ENCODE results near the gene CSNK1G2.

The CSNK1G2 gene

GRCh38 chr19:1954532-1954933, 13.6 kb downstream of the CSNK1G2 start:
- no peak for TF ChIP-seq L3MBTL2 (conservative IDR thresholded peaks at IDR 0.05)
- no peak for TF ChIP-seq SP1 (IDR thresholded peaks at IDR 0.05)
- ChIA-PET CTCF (no interaction called here), POLR2A (no interaction called here)
- no peak for DNase-seq (ENCODE audit: extremely low spot score)

DNA sequence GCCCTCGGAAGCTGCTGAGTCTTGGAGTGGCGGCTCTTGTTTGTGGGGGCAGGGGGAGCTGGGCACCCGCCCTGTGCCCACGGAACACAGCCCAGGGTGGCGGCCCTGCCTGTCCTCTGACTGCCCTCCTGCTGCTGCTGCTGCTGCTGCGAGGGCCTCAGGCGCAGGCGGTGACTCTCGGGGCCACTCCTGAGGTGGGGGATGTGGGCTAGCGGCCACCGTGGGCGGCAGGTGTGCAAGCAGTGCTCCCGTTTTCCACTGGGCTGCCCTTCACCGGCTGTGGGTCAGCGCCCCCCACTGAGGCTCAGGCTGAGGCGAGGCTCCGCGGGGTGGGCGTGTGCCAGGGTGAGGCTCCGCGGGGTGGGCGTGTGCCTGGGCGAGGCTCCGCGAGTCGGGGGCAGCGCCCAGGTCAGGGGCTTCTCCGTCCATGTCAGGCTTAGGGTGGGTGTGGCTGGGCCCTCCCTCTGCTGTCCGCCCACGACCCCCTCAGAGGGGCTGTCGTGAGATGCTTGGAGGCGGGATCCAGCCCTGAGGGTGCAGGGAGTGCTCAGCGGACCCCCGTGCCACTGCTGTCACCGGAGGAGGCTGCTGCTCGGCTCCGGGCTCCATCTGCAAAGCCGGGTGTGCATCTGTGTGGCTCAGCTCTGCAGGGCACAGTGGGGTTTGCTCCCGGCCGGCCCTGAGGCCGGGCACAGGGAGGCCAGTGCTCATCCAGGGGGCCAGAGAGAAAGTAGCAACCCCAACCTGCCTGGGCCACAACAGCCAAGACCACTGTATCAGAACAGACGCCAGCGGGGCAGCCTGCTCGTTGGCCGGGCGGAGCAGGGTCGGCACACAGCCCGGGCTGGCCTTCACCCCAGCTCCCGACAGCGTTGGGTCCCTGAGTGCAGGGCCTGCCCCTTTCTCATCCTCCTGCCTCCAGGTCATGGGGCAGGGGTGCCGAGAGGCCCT, 14.5 kb downstream of the CSNK1G2 start:
- ChIA-PET CTCF (no interaction called here), POLR2A (no interaction called here)
- TF ChIP-seq ELF4 (IDR thresholded peaks at IDR 0.05) (no peak), BHLHE40 (IDR thresholded peaks at IDR 0.05; ENCODE audit: borderline replicate concordance) (no peak), LEF1 (IDR thresholded peaks at IDR 0.05; ENCODE audit: borderline replicate concordance) (no peak)
- DNase-seq (ENCODE audit: extremely low spot score): no peak

GRCh38 chr19:1956122-1956494, 15.1 kb downstream of the CSNK1G2 start:
- DNase-seq (ENCODE audit: extremely low spot score): no peak
- TF ChIP-seq TARDBP (IDR thresholded peaks at IDR 0.05) (no peak), FOXM1 (IDR thresholded peaks at IDR 0.05; ENCODE audit: borderline replicate concordance) (no peak), FOXA1 (IDR thresholded peaks at IDR 0.05) (no peak), CTBP1 (IDR thresholded peaks at IDR 0.05; ENCODE audit: borderline replicate concordance) (no peak), ELF4 (IDR thresholded peaks at IDR 0.05) (no peak), PKNOX1 (IDR thresholded peaks at IDR 0.05) (no peak), NFRKB (IDR thresholded peaks at IDR 0.05) (no peak), SP1 (IDR thresholded peaks at IDR 0.05) (no peak), HDGF (IDR thresholded peaks at IDR 0.05; ENCODE audit: borderline replicate concordance) (no peak), L3MBTL2 (conservative IDR thresholded peaks at IDR 0.05) (no peak), BHLHE40 (IDR thresholded peaks at IDR 0.05; ENCODE audit: borderline replicate concordance) (no peak), ZNF384 (IDR thresholded peaks at IDR 0.05) (no peak), ARNT (IDR thresholded peaks at IDR 0.05) (no peak)
- POLR2A ChIA-PET: no interaction called here
- CTCF ChIA-PET: no interaction called here

DNA sequence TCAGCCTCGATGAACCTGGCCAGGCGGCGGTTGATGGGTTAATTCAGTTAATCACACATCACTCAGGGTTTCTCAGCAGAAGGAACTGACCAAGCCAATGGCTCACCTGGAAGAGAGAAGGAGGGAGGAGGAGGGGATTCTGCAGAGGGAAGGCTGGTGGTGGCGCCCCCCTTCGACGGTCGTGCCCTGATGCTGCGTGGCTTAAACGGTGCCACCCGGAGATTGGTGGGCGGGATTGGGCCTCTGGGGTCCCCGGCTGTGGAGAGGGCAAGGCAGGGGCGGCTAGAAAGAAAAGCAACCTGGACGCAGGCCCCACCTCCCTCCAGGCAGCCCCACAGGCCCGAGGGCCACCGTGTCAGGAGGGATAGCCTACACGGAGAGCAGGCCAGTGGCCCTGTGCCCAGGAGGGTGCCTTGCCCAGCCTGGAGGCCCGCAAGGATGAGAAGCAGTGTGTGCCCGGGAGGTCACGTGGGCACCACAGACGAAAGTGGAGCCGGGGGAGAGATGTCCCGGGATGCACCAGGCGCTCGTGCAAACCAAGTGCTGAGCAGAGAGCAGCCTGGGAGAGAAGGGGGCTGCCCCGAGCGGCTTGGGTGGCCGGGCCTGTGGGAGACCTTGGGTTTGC, 16.0 kb downstream of the CSNK1G2 start:
- TF ChIP-seq NFRKB (IDR thresholded peaks at IDR 0.05) (no peak), L3MBTL2 (conservative IDR thresholded peaks at IDR 0.05) (no peak), ARNT (IDR thresholded peaks at IDR 0.05) (no peak), LEF1 (IDR thresholded peaks at IDR 0.05; ENCODE audit: borderline replicate concordance) (no peak), BHLHE40 (IDR thresholded peaks at IDR 0.05; ENCODE audit: borderline replicate concordance) (no peak), SP1 (IDR thresholded peaks at IDR 0.05) (no peak), ZNF384 (IDR thresholded peaks at IDR 0.05) (no peak), ELF4 (IDR thresholded peaks at IDR 0.05) (no peak), FOXM1 (IDR thresholded peaks at IDR 0.05; ENCODE audit: borderline replicate concordance) (no peak), PKNOX1 (IDR thresholded peaks at IDR 0.05) (no peak), FOXA1 (IDR thresholded peaks at IDR 0.05) (no peak), HDGF (IDR thresholded peaks at IDR 0.05; ENCODE audit: borderline replicate concordance) (no peak), FOXK2 (IDR thresholded peaks at IDR 0.05) (no peak)
- POLR2A ChIA-PET: no interaction called here
- CTCF ChIA-PET: no interaction called here
- no peak for DNase-seq (ENCODE audit: extremely low spot score)

GRCh38 chr19:1957562-1958248, 16.7 kb downstream of the CSNK1G2 start:
- TF ChIP-seq BHLHE40 (IDR thresholded peaks at IDR 0.05; ENCODE audit: borderline replicate concordance) (no peak), SUZ12 (IDR thresholded peaks at IDR 0.05) (no peak), PKNOX1 (IDR thresholded peaks at IDR 0.05) (no peak), NFRKB (IDR thresholded peaks at IDR 0.05) (no peak), FOXA1 (IDR thresholded peaks at IDR 0.05) (no peak), ZNF384 (IDR thresholded peaks at IDR 0.05) (no peak), TARDBP (IDR thresholded peaks at IDR 0.05) (no peak), L3MBTL2 (conservative IDR thresholded peaks at IDR 0.05) (no peak), ELF4 (IDR thresholded peaks at IDR 0.05) (no peak), ARNT (IDR thresholded peaks at IDR 0.05) (no peak), LEF1 (IDR thresholded peaks at IDR 0.05; ENCODE audit: borderline replicate concordance) (no peak), CTBP1 (IDR thresholded peaks at IDR 0.05; ENCODE audit: borderline replicate concordance) (no peak), SP1 (IDR thresholded peaks at IDR 0.05) (no peak), HDGF (IDR thresholded peaks at IDR 0.05; ENCODE audit: borderline replicate concordance) (no peak), FOXK2 (IDR thresholded peaks at IDR 0.05) (no peak)
- CTCF ChIA-PET: no interaction called here
- POLR2A ChIA-PET: no interaction called here
- no peak for DNase-seq (ENCODE audit: extremely low spot score)
